Keratinocyte (primary cell): ENCODE results near the gene ZNF467. TPM values are rescaled to one million over a fixed set of nuclear protein-coding genes. Genes with fewer than 3 reads are reported as not detected.

Experiments used
- DNase-seq: peaks from one replicate; pipeline ENCODE4 v3.0.0-alpha.2; 2011; ENCODE audit warnings: low read depth, missing footprints, low spot score
- FAIRE-seq: peaks from 2 replicates; lab custom pipeline; 2011; peaks lifted over from hg19 to GRCh38; lab: Jason Lieb, UNC
- H2AFZ ChIP-seq: 2 replicates; pipeline ENCODE4 v1.6.0; 2012; ENCODE audit warnings: low read length, control low read depth, inconsistent platforms; ENCODE audit not compliant: control insufficient read depth
- H3K27ac ChIP-seq: 2 replicates; pipeline ENCODE4 v1.5.1; 2011; ENCODE audit warnings: low read length; ENCODE audit not compliant: control insufficient read depth, insufficient read depth
- H3K27me3 ChIP-seq: 3 replicates; pipeline ENCODE4 v1.6.0; 2011; ENCODE audit warnings: low read length; ENCODE audit not compliant: control insufficient read depth, insufficient read depth; ENCODE audit errors: extremely low read depth
- H3K36me3 ChIP-seq, 2 experiments: 2 replicates in 1 of 2; 3 replicates in 1 of 2; pipeline ENCODE4 v1.5.1; 2011; ENCODE audit warnings: low read length in 2 of 2, mild to moderate bottlenecking in 1 of 2; ENCODE audit not compliant: control insufficient read depth in 2 of 2, insufficient read depth in 2 of 2; ENCODE audit errors: extremely low read depth in 1 of 2
- H3K4me1 ChIP-seq: 3 replicates; pipeline ENCODE4 v1.5.1; 2011; ENCODE audit warnings: low read length; ENCODE audit not compliant: control insufficient read depth, insufficient read depth; ENCODE audit errors: extremely low read depth
- H3K4me2 ChIP-seq: 3 replicates; pipeline ENCODE4 v1.6.0; 2011; ENCODE audit warnings: low read depth, low read length; ENCODE audit not compliant: control insufficient read depth, insufficient read depth; ENCODE audit errors: extremely low read depth
- H3K4me3 ChIP-seq, 3 experiments: fragments of 200-600 bp in 1 of 3; sonication (generic) in 1 of 3; 2 replicates in 2 of 3; 3 replicates in 1 of 3; pipeline ENCODE4 v1.5.1; 2011 to 2016; ENCODE audit warnings: low read length in 3 of 3, mild to moderate bottlenecking in 3 of 3, control low read depth in 2 of 3, inconsistent platforms in 1 of 3, low read depth in 1 of 3, mixed read lengths in 1 of 3, mixed run types in 1 of 3, moderate library complexity in 1 of 3; ENCODE audit not compliant: control insufficient read depth in 2 of 3, insufficient read depth in 2 of 3; ENCODE audit errors: extremely low read depth in 1 of 3
- H3K79me2 ChIP-seq: 2 replicates; pipeline ENCODE4 v1.6.0; 2012; ENCODE audit warnings: low read length; ENCODE audit not compliant: control insufficient read depth, insufficient read depth
- H3K9ac ChIP-seq: 3 replicates; pipeline ENCODE4 v1.6.0; 2011; ENCODE audit warnings: low read length; ENCODE audit not compliant: control insufficient read depth, insufficient read depth; ENCODE audit errors: extremely low read depth
- H3K9me1 ChIP-seq: 3 replicates; pipeline ENCODE4 v1.6.0; 2011; ENCODE audit warnings: low read length; ENCODE audit not compliant: control insufficient read depth, insufficient read depth; ENCODE audit errors: extremely low read depth
- H3K9me3 ChIP-seq: 2 replicates; pipeline ENCODE4 v1.5.1; 2012; ENCODE audit warnings: low read depth, low read length; ENCODE audit not compliant: control insufficient read depth
- H4K20me1 ChIP-seq: 3 replicates; pipeline ENCODE4 v1.6.0; 2011; ENCODE audit warnings: low read length; ENCODE audit not compliant: control insufficient read depth, insufficient read depth; ENCODE audit errors: extremely low read depth
- EZH2 ChIP-seq: IDR thresholded peaks from one replicate; pipeline ENCODE4 v1.6.1; 2012; ENCODE audit warnings: inconsistent platforms, mild to moderate bottlenecking, low read length, moderate library complexity
- dilution Hi-C: fragments of 300-500 bp; cut with MboI; formaldehyde crosslinking; loops from one replicate; pipeline ENCODE4 v1.7.0; 2020; ENCODE audit warnings: low sequenced_read_pairs; ENCODE audit not compliant: extremely low pct_ligation_motif_present
- polyA plus RNA-seq, 5 experiments: library from polyadenylated mRNA; depleted of rRNA in 3 of 5; stranded (reverse) in 3 of 5; stranded (forward) in 1 of 5; unstranded in 1 of 5; fragments of >200 nt; gene quantifications; 1 replicate in 1 of 5; 2 replicates in 3 of 5; 3 replicates in 1 of 5; pipeline versions ENCODE4 v1.2.1 to v1.2.3, GENCODE V29; 2011 to 2012; ENCODE audit warnings: missing spikeins in 2 of 5, low read depth in 1 of 5, low replicate concordance in 1 of 5
- TF ChIP-seq, protein P1 (sequence below), 3 experiments: IDR thresholded peaks in 1 of 3; conservative IDR thresholded peaks in 1 of 3; optimal IDR thresholded peaks in 1 of 3; 2 replicates in 2 of 3; 3 replicates in 1 of 3; pipeline versions ENCODE3 to v1.5.1; 2011; ENCODE audit warnings: low read length in 3 of 3, mild to moderate bottlenecking in 3 of 3, moderate library complexity in 2 of 3, control low read depth in 1 of 3, inconsistent platforms in 1 of 3; ENCODE audit not compliant: insufficient read depth in 2 of 3; ENCODE audit errors: extremely low read depth in 1 of 3

Gene ZNF467
- polyA plus RNA-seq, 1 donor (not counting 4 experiments of a cell fraction or from before 2014, with no cell fraction given), result 0.31 TPM

DNA sequence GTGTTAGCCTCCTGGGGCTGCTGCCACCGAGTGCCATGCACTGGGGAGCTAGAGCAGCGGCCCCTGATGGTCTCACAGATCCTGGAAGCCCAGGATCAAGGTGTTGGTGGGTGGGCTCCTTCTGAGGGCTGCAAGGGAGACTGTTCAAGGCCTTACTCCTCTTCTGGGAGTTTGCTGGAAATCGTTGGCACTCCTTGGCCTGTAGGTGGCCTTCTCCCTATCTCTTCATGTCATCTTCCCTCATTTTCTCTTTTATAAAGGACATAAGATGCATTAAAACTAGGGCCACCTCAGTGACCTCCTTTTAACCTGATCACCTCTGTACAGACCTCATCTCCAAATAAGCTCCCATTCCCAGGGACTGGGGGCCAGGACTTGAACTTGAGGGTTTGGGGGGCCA lies 37.8 kb upstream of the ZNF467 start:
- H3K27me3 ChIP-seq, result no peaks in the 10 kb centered on the region
- H2AFZ ChIP-seq, result no peak overlapping the region
- H3K4me1 ChIP-seq, result no peaks in the 10 kb centered on the region
- H3K9me3 ChIP-seq, result no peaks in the 10 kb centered on the region
- FAIRE-seq (no peak), DNase-seq (no peak)
- H3K27ac ChIP-seq, result no peak overlapping the region
- dilution Hi-C loops, result no loop called here
- no peak overlapping the region for H3K4me2 ChIP-seq
- no peaks in the 10 kb centered on the region for H3K79me2 ChIP-seq
- H3K36me3 ChIP-seq, result no peaks in the 10 kb centered on the region
- H4K20me1 ChIP-seq, result no peaks in the 10 kb centered on the region
- no peak overlapping the region for H3K4me3 ChIP-seq
- no peaks in the 10 kb centered on the region for H3K9me1 ChIP-seq
- H3K9ac ChIP-seq, result no peak overlapping the region
- TF ChIP-seq, protein P1, sequence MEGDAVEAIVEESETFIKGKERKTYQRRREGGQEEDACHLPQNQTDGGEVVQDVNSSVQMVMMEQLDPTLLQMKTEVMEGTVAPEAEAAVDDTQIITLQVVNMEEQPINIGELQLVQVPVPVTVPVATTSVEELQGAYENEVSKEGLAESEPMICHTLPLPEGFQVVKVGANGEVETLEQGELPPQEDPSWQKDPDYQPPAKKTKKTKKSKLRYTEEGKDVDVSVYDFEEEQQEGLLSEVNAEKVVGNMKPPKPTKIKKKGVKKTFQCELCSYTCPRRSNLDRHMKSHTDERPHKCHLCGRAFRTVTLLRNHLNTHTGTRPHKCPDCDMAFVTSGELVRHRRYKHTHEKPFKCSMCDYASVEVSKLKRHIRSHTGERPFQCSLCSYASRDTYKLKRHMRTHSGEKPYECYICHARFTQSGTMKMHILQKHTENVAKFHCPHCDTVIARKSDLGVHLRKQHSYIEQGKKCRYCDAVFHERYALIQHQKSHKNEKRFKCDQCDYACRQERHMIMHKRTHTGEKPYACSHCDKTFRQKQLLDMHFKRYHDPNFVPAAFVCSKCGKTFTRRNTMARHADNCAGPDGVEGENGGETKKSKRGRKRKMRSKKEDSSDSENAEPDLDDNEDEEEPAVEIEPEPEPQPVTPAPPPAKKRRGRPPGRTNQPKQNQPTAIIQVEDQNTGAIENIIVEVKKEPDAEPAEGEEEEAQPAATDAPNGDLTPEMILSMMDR (optimal IDR thresholded peaks at IDR 0.05 in 1 of 3, IDR thresholded peaks at IDR 0.05 in 1 of 3, conservative IDR thresholded peaks at IDR 0.05 in 1 of 3; ENCODE audit: extremely low read depth in 1 of 3, insufficient read depth in 2 of 3, low read length in 3 of 3), result peak; percentile 19 to 55 (median 29)
- no peak for TF ChIP-seq EZH2

DNA sequence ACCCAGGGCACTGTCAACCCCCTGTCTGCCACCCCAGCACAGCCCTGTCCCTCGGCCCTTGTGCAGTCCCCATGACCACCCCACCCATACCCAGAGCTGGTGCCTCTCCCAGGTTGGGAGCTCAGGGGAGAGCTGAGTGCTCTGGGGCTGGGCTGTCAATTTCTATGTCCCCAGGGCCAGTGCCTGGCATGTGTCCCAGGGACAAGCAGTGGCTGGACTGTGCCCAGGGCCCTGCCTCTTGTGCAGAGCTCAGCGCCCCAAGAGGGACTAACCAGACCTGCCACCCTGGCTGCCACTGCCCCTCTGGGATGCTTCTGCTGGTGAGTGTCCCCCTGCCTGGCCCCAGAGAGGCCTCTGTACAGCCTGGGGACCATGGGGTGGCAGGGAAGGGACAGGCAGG lies 35.8 kb upstream of the ZNF467 start:
- H4K20me1 ChIP-seq, result no peaks in the 10 kb centered on the region
- H3K36me3 ChIP-seq, result no peaks in the 10 kb centered on the region
- H3K4me2 ChIP-seq, result no peak overlapping the region
- no peaks in the 10 kb centered on the region for H3K9me3 ChIP-seq
- FAIRE-seq, result no peak
- TF ChIP-seq EZH2, result no peak
- TF ChIP-seq, protein P1 (optimal IDR thresholded peaks at IDR 0.05 in 1 of 3, IDR thresholded peaks at IDR 0.05 in 1 of 3, conservative IDR thresholded peaks at IDR 0.05 in 1 of 3; ENCODE audit: extremely low read depth in 1 of 3, insufficient read depth in 2 of 3, low read length in 3 of 3), result no peak
- DNase-seq, result no peak
- no peaks in the 10 kb centered on the region for H3K4me1 ChIP-seq
- no peak overlapping the region for H3K27ac ChIP-seq
- no peaks in the 10 kb centered on the region for H3K9me1 ChIP-seq
- H2AFZ ChIP-seq, result no peak overlapping the region
- H3K79me2 ChIP-seq, result no peaks in the 10 kb centered on the region
- dilution Hi-C loops, result no loop called here
- no peaks in the 10 kb centered on the region for H3K27me3 ChIP-seq
- H3K9ac ChIP-seq, result no peak overlapping the region
- H3K4me3 ChIP-seq, result no peak overlapping the region
